HG02623 (cell line): ENCODE results near the gene PPIP5K2.
"Not testable (repeated sequence)": the region's sequence is repeated elsewhere in the genome, so short reads cannot be mapped to it uniquely, and the experiment has no call there.

Experiments used
- ATAC-seq: cut with Tn5 transposase; IDR thresholded peaks from one replicate; pipeline ENCODE4 v1.9.1; 2021; ENCODE audit warnings: moderate library complexity; ENCODE audit not compliant: unreplicated experiment

PPIP5K2 gene

DNA sequence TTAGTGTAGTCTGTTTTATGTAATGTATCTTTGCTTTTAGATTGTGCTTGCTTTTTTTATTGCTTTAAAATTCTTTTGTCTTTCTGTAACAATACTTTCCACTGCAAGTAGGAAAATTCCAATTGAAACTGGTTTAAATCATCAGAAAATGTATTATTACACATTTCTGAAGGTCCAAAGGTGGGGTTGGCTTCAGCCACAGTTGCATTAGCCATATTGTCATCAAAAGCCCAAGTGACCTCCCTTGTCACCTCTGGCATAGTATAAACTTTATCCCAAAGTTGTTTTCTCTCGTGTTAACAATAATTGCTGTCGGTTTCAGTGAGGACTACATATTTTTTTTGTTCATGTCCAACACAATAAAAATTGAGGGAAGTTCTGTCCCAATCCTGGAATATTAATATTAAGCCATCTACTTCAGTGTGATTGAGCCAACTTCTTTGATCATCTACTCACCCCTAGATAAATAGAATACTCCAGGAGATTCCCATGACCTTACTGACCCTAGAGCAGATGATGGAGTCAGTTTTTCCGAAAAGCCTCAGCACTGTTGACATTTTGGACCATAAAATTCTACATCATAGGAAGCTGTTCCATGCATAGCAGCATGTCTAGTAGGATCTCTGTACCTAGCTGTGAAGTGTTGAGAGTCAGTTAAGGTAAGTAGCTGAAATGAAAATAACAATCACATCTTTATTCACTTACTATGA lies 86.0 kb downstream of the PPIP5K2 start:
- no peak for ATAC-seq

- no peak for ATAC-seq
Observed at GRCh38 chr5:103207011-103207410, 86.9 kb downstream of the PPIP5K2 start.

GRCh38 chr5:103207653-103208052 lies 87.6 kb downstream of the PPIP5K2 start:
- ATAC-seq: no peak

DNA sequence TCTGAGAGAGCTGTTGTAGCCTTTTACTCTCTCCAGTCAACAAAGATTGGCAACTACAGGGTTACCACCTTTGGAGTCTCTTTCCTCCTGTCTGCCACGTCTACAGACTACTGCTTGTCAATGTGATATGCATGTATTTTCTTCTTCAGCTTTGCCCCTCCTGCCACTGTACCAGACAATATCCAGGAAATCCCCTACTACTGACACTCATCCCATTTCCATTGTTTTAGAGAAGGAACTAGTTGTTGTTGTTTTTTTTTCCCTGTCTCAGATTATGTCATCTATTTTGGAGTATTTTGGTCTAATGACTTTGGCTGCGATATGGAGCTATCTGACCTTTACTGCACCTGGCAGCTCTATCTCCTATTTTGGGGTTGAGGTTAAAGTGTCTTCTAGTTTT lies 88.4 kb downstream of the PPIP5K2 start:
- no peak for ATAC-seq

- no peak for ATAC-seq
Observed at GRCh38 chr5:103209065-103209464, 89.0 kb downstream of the PPIP5K2 start.

GRCh38 chr5:103210952-103211351 lies 90.9 kb downstream of the PPIP5K2 start:
- no peak for ATAC-seq

GRCh38 chr5:103211576-103212561 lies 91.8 kb downstream of the PPIP5K2 start:
- ATAC-seq: peak; percentile 76

DNA sequence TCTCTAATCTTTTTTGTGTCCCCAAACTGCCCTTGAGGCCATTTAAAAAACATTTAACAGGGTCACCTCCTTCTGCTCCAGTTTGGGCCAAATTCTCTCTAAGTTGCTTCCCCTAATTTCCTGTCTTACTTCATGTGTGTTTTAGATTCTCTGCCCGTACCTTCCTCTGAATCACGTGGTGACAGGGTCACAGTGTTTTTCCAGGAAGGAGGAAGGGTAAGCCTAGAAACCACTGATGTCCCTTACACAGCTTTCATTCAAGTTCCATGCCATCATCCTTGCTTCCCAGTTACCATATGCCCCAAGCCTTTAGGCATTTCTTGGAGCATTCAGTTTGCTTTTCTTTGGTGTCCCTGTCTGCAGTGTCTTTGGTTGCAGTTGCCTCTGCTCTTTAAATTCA lies 96.0 kb downstream of the PPIP5K2 start:
- ATAC-seq: no peak

GRCh38 chr5:103216697-103217096 lies 96.6 kb downstream of the PPIP5K2 start:
- ATAC-seq: no peak

- no peak for ATAC-seq
Observed at GRCh38 chr5:103217101-103217500, 97.0 kb downstream of the PPIP5K2 start.

GRCh38 chr5:103218164-103218563 lies 98.1 kb downstream of the PPIP5K2 start:
- no peak for ATAC-seq

GRCh38 chr5:103219074-103219473 lies 99.0 kb downstream of the PPIP5K2 start:
- not testable (repeated sequence) for ATAC-seq

DNA sequence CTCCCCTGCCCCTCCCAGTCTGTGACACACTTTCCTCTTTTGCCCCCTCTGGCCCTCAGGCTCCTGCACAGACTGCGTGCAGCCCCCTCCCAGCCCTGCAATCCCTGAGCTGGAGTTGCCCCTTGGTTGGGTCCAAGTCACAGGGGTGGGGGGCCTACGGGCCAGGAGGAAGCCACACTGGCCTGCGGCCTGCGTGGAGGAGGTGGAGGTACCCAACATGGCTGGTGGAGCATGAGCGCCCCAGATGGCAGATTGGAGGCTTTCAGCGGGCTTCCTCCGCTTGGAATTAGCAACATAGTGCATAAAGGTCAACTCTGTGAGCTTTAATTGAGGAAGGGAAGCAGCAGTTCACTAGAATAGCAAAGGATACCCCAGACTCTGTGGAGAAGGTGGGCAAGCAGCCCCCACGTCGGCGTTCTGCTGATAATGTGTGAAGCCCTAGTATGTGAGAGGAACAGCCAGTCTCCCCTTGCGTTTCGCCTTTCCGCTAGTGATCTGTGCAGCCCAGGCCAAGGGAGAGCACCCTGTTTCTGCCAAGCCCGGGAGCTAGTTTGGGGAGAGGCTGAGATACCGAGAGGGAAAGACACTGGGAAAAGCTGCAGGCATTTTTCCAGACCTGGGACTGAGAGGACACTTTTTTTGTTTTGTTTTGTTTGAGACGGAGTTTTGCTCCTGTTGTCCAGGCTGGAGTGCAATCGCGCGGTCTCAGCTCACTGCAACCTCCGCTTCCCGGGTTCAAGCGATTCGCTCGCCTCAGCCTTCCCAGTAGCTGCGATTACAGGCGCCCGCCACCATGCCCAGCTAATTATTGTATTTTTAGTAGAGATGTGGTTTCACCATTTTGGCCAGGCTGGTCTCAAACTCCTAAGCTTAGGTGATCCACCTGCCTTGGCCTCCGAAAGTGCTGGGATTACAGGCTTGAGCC lies 103.2 kb downstream of the PPIP5K2 start:
- no peak for ATAC-seq

GRCh38 chr5:103224118-103224893 lies 104.2 kb downstream of the PPIP5K2 start:
- ATAC-seq: peak; percentile 98

DNA sequence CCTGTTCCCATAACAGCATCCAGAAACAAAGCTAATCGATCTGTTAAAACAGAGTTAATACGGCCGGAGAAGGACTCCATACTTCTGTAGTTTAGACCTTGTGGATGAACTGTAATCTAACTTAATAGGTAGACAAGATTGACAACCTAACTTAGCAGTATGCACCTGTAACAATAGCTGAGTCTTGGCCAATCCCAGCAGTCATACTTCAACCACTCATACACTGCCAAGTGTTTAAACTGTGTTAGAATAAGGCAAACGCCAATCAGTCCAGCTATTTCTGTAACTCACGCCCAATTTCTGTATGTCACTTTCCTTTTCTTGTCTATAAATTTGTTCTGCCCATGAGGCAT lies 104.8 kb downstream of the PPIP5K2 start:
- ATAC-seq: no peak

DNA sequence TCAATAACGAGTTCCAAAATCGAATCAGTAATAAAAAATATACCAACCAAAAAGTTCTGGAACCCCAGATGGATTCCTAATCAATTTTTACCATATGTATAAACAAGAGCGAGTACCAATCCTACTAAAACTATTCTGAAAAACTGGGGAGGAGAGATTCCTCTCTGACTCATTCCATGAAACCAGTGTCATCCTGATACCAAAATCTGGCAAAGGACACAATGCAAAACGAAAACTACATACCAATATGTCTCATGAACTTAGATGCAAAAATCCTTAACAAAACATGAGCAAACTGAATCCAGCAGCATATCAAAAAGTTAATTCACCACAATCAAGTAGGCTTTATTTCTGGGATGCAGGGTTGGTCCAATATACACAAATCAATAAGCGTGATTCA lies 108.0 kb downstream of the PPIP5K2 start:
- no peak for ATAC-seq

- no peak for ATAC-seq
Observed at GRCh38 chr5:103228588-103228987, 108.5 kb downstream of the PPIP5K2 start.

DNA sequence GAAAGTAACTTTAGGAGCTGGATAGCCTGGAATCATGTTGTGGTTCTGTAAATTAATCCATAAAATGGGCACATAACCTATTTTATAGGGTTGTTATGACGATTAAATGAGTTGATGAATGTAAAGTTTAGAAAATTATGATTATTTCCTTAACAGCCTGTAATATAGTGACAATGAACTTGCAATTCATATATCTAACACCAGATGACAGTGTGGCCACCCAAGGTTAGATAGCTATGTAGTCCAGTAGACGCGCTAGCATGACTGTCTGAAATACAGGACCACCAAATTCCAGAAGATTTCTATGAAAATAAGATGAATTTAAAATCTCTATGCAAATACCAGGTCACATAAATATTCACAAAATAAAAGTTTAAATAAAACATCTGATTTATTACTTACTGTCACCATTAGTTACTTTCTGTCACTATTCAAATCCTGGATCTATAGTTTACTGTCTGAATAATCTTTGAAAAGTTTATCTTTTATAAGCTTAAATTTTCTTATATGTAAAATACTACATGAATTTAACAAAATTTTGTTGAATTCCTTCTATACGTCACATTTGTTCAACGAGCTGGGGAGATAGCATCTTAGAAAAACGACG lies 112.4 kb downstream of the PPIP5K2 start:
- peak; percentile 82 for ATAC-seq

GRCh38 chr5:103234239-103234975 lies 114.3 kb downstream of the PPIP5K2 start:
- ATAC-seq: no peak
